ENCODE results near the gene CNTF. TPM values are rescaled to one million over a fixed set of nuclear protein-coding genes. Genes with fewer than 3 reads are reported as not detected.

CNTF gene
- total and polyA plus RNA-seq, 2 experiments from 2014 or later, result 0.24 to 1.8 TPM

- peaks cover 7% of the 10 kb centered on the region; the same call in 1 of the 2 replicates for H3K9me2 ChIP-seq (ENCODE audit: insufficient read depth)
- 0 out of 2 replicates have a peak, but pooled peaks cover under 1% of the 10 kb centered on the region for H3K4me1 ChIP-seq (ENCODE audit: insufficient read depth)
- Mint-ChIP-seq H3K36me3 (ENCODE audit: low read depth) (peaks cover 9% of the 10 kb centered on the region), H3K27me3 (ENCODE audit: insufficient read depth, low read depth, poor library complexity) (no peaks in the 10 kb centered on the region), H3K4me3 (no peak overlapping the region), H3K4me1 (peaks cover 2% of the 10 kb centered on the region; the same call in 1 of the 3 replicates), H3K27ac (no peak overlapping the region), H3K9me3 (peaks cover 41% of the 10 kb centered on the region)
- H3K4me3 ChIP-seq, result no peak overlapping the region
- H2AFZ ChIP-seq, result 0 out of 2 replicates have a peak overlapping the region, but pooled peaks have one; percentile 7
- no peaks in the 10 kb centered on the region for H3K36me3 ChIP-seq (ENCODE audit: insufficient read depth)
- DNase-seq (ENCODE audit: low spot score) (no peak), ATAC-seq (no peak)
- no peaks in the 10 kb centered on the region for H3K79me2 ChIP-seq (replicated peaks; ENCODE audit: insufficient read depth)
- no peak for TF ChIP-seq POLR2AphosphoS5 (IDR thresholded peaks at IDR 0.05; ENCODE audit: low read depth)
- 0 out of 4 replicates have a peak, but pooled peaks of 1 of the 2 experiments have one; percentile 3 for TF ChIP-seq CTCF (conservative IDR thresholded peaks at IDR 0.05; ENCODE audit: low read depth in 2 of 2)
- peaks cover 3% of the 10 kb centered on the region; the same call in 1 of the 2 replicates for H3K27me3 ChIP-seq (ENCODE audit: insufficient read depth)
- H3K27ac ChIP-seq (ENCODE audit: low read depth), result no peak overlapping the region
- H4K20me1 ChIP-seq (replicated peaks; ENCODE audit: insufficient read depth), result no peaks in the 10 kb centered on the region
- no peaks in the 10 kb centered on the region for H3F3A ChIP-seq (replicated peaks; ENCODE audit: low read depth)
- H3K4me2 ChIP-seq, result no peak overlapping the region
Observed at GRCh38 chr11:58647141-58647699, 24.8 kb downstream of the CNTF start.

GRCh38 chr11:58647866-58648265 is 25.4 kb downstream of the CNTF start:
- no peak for DNase-seq (ENCODE audit: low spot score)
- Histone ChIP-seq H3F3A (replicated peaks; ENCODE audit: low read depth) (no peaks in the 10 kb centered on the region), H3K9me2 (ENCODE audit: insufficient read depth) (peaks cover 2% of the 10 kb centered on the region; the same call in 1 of the 2 replicates), H2AFZ (0 out of 2 replicates have a peak overlapping the region, but pooled peaks have one; percentile 7), H3K36me3 (ENCODE audit: insufficient read depth) (no peaks in the 10 kb centered on the region), H3K4me2 (no peak overlapping the region), H3K4me3 (no peak overlapping the region), H3K27ac (ENCODE audit: low read depth) (no peak overlapping the region), H3K4me1 (ENCODE audit: insufficient read depth) (peaks cover 7% of the 10 kb centered on the region; the same call in 1 of the 2 replicates), H4K20me1 (replicated peaks; ENCODE audit: insufficient read depth) (no peaks in the 10 kb centered on the region), H3K27me3 (ENCODE audit: insufficient read depth) (peaks cover 3% of the 10 kb centered on the region; the same call in 1 of the 2 replicates), H3K79me2 (replicated peaks; ENCODE audit: insufficient read depth) (no peaks in the 10 kb centered on the region)
- Mint-ChIP-seq H3K4me1 (peaks cover 8% of the 10 kb centered on the region; the same call in 2 of the 3 replicates), H3K27me3 (ENCODE audit: insufficient read depth, low read depth, poor library complexity) (peaks cover 2% of the 10 kb centered on the region), H3K4me3 (no peak overlapping the region), H3K9me3 (peaks cover 41% of the 10 kb centered on the region), H3K27ac (no peak overlapping the region), H3K36me3 (ENCODE audit: low read depth) (peaks cover 9% of the 10 kb centered on the region)
- ATAC-seq, result no peak
- no peak for TF ChIP-seq CTCF (conservative IDR thresholded peaks at IDR 0.05; ENCODE audit: low read depth in 2 of 2)
- no peak for TF ChIP-seq ZNF331 (CRISPR knock-in tag; IDR thresholded peaks at IDR 0.05; ENCODE audit: low read depth)
- TF ChIP-seq NANOG (IDR thresholded peaks at IDR 0.05; ENCODE audit: borderline replicate concordance), result no peak
- TF ChIP-seq POLR2AphosphoS5 (IDR thresholded peaks at IDR 0.05; ENCODE audit: low read depth), result no peak
- no peak for TF ChIP-seq ETS1 (IDR thresholded peaks at IDR 0.05)
- no peak for TF ChIP-seq REST (IDR thresholded peaks at IDR 0.05; ENCODE audit: unreplicated experiment)
- no peak for TF ChIP-seq STAT1 (IDR thresholded peaks at IDR 0.05; ENCODE audit: unreplicated experiment)

All from GM23338 (cell line).